Coronary artery (tissue), 2 donors: ENCODE measurements around the gene ABT1.

Experiments
- DNase-seq: peaks from one replicate; pipeline ENCODE4 v3.0.0-alpha.2; 2017; ENCODE audit warnings: low spot score
- H3K27ac ChIP-seq, 2 donors: fragments of 200-600 bp; sonication (generic); one replicate each; pipeline ENCODE4 v1.5.1; 2016 to 2019
- H3K4me3 ChIP-seq: fragments of 200-600 bp; sonication (generic); 2 replicates; pipeline ENCODE4 v1.5.1; 2016; ENCODE audit warnings: mild to moderate bottlenecking, moderate library complexity
- TF ChIP-seq, protein P1 (sequence below): fragments of 200-600 bp; sonication (generic); IDR thresholded peaks from one replicate; pipeline ENCODE4 v1.5.1; 2019; ENCODE audit warnings: antibody characterized with exemption

ABT1 gene

DNA sequence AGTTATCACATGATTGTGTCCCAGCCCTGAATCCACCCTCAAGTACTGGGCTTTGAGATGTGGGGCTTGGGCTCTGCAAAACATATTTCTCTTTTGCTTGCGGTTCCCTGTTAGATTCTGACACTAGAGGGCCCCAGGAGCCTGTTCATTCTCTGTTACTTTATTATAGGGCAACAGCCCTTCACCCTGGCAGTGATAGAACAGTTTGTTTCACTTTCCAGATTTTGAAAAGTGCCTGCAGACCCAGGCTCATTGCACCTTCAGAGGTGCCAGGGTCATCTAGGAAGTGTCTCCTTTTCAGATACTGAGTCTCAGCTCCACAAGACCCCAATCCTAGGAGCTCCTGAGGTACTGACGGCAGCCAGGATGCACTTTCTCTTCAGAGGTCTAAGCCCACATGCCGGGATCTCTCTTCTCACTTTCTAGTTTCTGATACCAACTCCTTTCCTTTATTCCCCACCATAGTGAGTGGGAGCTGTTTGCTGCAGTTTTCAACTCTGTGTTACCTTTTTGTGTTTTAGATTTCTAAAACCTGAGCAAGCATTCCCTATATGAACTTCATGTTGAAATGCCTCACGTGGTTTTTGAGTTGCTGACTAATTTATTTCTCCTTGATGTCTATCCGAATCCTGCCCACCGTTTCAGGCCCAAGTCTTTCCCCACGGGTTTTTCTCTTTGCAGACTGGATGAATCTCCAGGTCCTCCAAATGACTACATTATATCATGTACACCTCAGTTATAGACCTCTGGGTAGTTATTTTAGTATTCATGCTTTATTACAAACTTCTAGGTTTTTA lies 10.9 kb downstream of the ABT1 start:
- Histone ChIP-seq H3K4me3 (peak overlapping the region; percentile 39), H3K27ac (no peak overlapping the region)
- TF ChIP-seq, protein P1, sequence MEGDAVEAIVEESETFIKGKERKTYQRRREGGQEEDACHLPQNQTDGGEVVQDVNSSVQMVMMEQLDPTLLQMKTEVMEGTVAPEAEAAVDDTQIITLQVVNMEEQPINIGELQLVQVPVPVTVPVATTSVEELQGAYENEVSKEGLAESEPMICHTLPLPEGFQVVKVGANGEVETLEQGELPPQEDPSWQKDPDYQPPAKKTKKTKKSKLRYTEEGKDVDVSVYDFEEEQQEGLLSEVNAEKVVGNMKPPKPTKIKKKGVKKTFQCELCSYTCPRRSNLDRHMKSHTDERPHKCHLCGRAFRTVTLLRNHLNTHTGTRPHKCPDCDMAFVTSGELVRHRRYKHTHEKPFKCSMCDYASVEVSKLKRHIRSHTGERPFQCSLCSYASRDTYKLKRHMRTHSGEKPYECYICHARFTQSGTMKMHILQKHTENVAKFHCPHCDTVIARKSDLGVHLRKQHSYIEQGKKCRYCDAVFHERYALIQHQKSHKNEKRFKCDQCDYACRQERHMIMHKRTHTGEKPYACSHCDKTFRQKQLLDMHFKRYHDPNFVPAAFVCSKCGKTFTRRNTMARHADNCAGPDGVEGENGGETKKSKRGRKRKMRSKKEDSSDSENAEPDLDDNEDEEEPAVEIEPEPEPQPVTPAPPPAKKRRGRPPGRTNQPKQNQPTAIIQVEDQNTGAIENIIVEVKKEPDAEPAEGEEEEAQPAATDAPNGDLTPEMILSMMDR: no peak
- DNase-seq: no peak

DNA sequence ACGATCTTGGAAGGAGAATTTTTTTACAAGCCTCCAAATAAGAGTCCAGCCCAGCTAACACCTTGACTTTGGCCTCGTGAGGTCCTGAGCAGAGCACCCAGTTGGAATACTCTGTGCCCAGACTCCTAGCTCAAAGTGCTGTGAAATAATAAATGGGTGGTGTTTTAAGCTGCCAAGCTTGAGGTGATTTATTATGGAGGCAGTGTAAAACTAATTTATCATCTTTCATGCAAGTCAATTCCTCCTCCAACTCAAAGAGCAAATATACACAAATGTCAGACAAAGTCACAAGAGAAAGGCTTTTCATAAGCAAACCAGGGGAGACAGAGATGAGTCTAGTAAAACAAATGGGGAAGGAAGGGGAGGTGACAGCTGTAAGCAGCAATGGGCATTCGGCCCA lies 12.7 kb downstream of the ABT1 start:
- no peak for DNase-seq
- TF ChIP-seq, protein P1: no peak
- no peak overlapping the region for H3K4me3 ChIP-seq
- no peak overlapping the region for H3K27ac ChIP-seq

DNA sequence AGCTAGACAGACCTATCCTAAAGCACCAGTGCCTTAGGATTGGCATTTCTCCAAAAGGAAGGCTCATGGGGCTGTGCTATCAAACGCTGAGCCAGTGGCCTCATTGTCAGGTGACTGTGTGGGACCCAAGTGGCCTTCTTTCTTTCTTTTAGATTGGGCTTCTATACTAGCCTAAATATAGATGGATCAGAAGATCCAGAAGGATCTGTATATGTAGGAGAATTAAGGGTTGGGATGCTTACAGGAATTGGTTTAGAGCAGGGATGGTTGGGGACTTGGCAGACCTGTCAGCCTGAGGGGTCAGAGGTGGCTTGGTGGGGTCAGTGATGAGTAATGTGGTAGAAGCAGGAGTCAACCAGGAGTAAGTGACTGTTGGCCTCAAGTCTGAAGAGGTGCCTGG lies 14.8 kb downstream of the ABT1 start:
- no peak overlapping the region for H3K4me3 ChIP-seq
- DNase-seq: no peak
- no peak overlapping the region for H3K27ac ChIP-seq
- TF ChIP-seq, protein P1: no peak

DNA sequence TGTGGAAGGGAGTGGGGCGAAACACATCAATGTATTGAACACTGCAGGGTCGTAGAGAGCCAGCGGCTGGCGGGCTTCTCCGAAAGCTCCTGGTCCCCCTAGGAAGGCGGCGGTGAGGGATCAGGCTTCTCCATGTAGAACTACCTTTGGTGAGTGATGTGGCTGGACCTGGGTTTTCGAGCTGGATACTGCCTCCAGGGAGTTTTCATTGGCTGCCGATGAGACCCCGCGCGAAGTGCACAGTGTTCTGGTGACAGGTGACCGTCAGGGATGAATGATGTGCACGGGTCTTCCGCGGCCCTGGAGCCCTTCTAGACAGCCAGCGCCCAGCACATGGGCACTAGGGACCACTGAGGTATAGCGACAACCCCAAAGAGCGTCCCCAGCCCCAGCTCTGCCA lies 16.4 kb downstream of the ABT1 start:
- peak overlapping the region; percentile 66 for H3K4me3 ChIP-seq
- TF ChIP-seq, protein P1: no peak
- DNase-seq: no peak
- H3K27ac ChIP-seq: no peak overlapping the region

DNA sequence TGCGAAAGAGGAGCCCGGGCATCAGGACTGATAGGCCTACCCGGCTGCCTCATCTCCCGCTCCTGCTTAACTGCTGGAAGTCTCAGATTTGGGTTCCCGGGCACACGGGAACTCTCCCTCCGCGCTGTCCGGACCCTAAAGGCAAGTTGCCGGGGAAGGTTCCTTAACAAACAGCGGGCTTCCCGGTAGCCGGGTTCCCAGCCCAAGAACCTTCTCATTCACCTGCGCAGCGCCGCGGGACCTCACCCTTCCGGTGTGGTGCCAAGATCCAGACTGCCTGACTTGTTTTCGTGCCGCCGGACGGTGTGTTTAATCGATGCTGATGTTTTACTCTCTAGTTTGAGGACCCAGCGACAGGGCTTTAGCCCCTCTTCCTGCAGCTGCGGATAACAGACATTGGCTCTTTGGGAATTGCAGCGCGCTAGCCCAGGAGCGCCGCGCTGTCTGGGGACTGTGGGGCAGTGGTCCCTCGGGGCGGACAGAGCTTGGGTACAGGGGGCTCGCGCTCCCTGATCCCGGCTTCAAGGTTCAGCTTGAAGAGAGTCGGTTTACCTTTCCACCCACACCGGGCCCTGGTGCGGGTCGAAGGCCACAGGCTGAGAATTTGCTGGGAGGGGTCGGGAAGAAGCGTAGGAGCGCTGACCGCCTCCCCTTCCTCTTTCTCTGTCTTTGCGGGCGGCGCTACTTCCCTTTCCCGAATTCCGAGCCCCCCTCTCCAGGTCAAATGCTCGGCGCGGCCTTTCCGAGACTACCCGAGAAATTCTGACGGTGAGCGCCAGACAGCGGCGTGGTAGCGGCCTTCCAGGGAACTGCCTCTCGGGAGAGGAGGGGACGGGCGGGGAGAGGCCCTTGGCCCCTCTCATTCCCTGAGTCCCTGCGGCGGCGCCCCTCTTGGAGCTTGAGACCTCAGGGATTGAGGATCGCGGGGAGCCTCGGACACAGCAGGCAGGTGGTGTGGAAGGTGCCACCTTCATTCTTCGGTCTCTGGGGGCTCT lies 17.2 kb downstream of the ABT1 start:
- Histone ChIP-seq H3K27ac (no peak overlapping the region), H3K4me3 (peak overlapping the region; percentile 66)
- no peak for DNase-seq
- TF ChIP-seq, protein P1: no peak

DNA sequence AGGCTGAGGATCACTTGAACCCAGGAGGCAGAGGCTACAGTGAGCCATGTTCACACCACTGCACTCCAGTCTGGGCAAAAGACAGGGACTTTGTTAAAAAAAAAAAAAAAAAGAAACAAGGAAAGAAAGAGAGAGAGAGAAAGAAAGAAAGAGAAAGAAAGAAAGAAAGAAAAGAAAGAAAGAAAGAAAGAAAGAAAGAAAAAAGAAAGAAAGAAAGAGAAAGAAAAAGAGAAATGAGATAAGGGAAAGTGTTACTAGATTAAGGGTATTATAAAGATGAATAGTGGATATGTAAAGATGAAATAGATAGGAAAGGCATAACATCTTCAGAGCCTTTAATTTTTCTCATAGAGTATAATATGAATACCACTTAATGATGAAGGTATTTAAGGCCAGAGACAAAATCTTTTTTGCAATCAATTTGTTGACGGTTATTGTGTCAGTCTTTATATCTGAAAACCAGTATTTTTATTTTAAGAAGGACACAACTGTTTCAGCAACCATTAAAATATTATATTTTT lies 26.6 kb downstream of the ABT1 start:
- no peak for DNase-seq
- TF ChIP-seq, protein P1: no peak
- no peak overlapping the region for H3K27ac ChIP-seq
- H3K4me3 ChIP-seq: no peak overlapping the region
